HepG2 (cell line): ENCODE measurements around the gene PACSIN1. TPM values are rescaled to one million over a fixed set of nuclear protein-coding genes. Genes with fewer than 3 reads are reported as not detected.

Source experiments
- BRCA1 ChIP-seq: sonication (generic); formaldehyde crosslinking; IDR thresholded peaks from 2 replicates; pipeline ENCODE4 v1.4.0; 2020; ENCODE audit warnings: missing genetic modification reagents
- FOSL2 ChIP-seq: sonication (generic); formaldehyde crosslinking; IDR thresholded peaks from 2 replicates; pipeline ENCODE4 v1.4.0; 2020; ENCODE audit warnings: missing genetic modification reagents
- FOXK1 ChIP-seq: sonication (generic); formaldehyde crosslinking; IDR thresholded peaks from 2 replicates; pipeline ENCODE4 v1.4.0; 2020; ENCODE audit warnings: low read depth, missing genetic modification reagents, borderline replicate concordance
- KAT8 ChIP-seq: IDR thresholded peaks from 2 replicates; pipeline ENCODE4 v1.6.1; 2016; ENCODE audit warnings: missing genetic modification reagents, missing compliant biosample characterization
- MXD3 ChIP-seq: IDR thresholded peaks from 2 replicates; pipeline ENCODE4 v1.6.1; 2016; ENCODE audit warnings: mild to moderate bottlenecking, missing biosample characterization, missing genetic modification reagents
- PCBP1 ChIP-seq: fragments of 200-400 bp; formaldehyde crosslinking; IDR thresholded peaks from 2 replicates; pipeline ENCODE4 v1.6.1; 2017; ENCODE audit warnings: mild to moderate bottlenecking, low read depth, low read length, borderline replicate concordance
- PRPF4 ChIP-seq: fragments of 200-400 bp; formaldehyde crosslinking; IDR thresholded peaks from 2 replicates; pipeline ENCODE4 v1.6.1; 2016; ENCODE audit warnings: low read length, low read depth; ENCODE audit not compliant: poor library complexity, severe bottlenecking
- RBAK ChIP-seq: sonication (generic); formaldehyde crosslinking; IDR thresholded peaks from 2 replicates; pipeline ENCODE4 v1.5.1; 2020; ENCODE audit warnings: mild to moderate bottlenecking, missing genetic modification reagents
- TAF1 ChIP-seq: sonication (generic); formaldehyde crosslinking; IDR thresholded peaks from 2 replicates; pipeline ENCODE4 v1.4.0; 2020; ENCODE audit warnings: missing genetic modification reagents
- ZNF34 ChIP-seq: sonication (generic); formaldehyde crosslinking; IDR thresholded peaks from 2 replicates; pipeline ENCODE4 v1.4.0; 2020; ENCODE audit warnings: mild to moderate bottlenecking, missing genetic modification reagents, borderline replicate concordance
- ZNF569 ChIP-seq: sonication (generic); formaldehyde crosslinking; IDR thresholded peaks from 2 replicates; pipeline ENCODE4 v1.5.0; 2020; ENCODE audit warnings: mild to moderate bottlenecking, missing genetic modification reagents, moderate library complexity, borderline replicate concordance
- ZNF607 ChIP-seq: sonication (generic); formaldehyde crosslinking; IDR thresholded peaks from 2 replicates; pipeline ENCODE4 v1.5.1; 2020; ENCODE audit warnings: missing genetic modification reagents, mild to moderate bottlenecking, borderline replicate concordance
- ZNF75D ChIP-seq: sonication (generic); formaldehyde crosslinking; IDR thresholded peaks from 2 replicates; pipeline ENCODE4 v1.8.1; 2023; ENCODE audit warnings: missing genetic modification reagents, mild to moderate bottlenecking, borderline replicate concordance
- ZUFSP ChIP-seq: sonication (generic); formaldehyde crosslinking; IDR thresholded peaks from 2 replicates; pipeline ENCODE4 v1.9.0; 2021; ENCODE audit warnings: missing genetic modification reagents, mild to moderate bottlenecking, borderline replicate concordance
- polyA plus RNA-seq, 8 experiments: library from polyadenylated mRNA; depleted of rRNA in 3 of 8; stranded (reverse) in 7 of 8; unstranded in 1 of 8; fragments of >200 nt; fragmentation: Illumina TruSeq in 4 of 8; extraction: Trizol in 4 of 8; gene quantifications; 2 replicates each; pipeline versions ENCODE4 v1.2.1 to v1.2.3, GENCODE V29; 2011 to 2016; ENCODE audit warnings: low read depth in 4 of 8, missing spikeins in 1 of 8, mixed read lengths in 1 of 8; ENCODE audit not compliant: insufficient read depth in 1 of 8
- total RNA-seq, 5 experiments: library from RNA; depleted of rRNA; stranded (reverse); fragments of >200 nt; fragmentation: Illumina TruSeq; extraction: Trizol; gene quantifications; 2 replicates each; pipeline ENCODE4 v1.2.3, GENCODE V29; 2016; ENCODE audit warnings: low read depth in 1 of 5
- TF ChIP-seq, protein P1 (sequence below): sonication (generic); formaldehyde crosslinking; IDR thresholded peaks from 2 replicates; pipeline ENCODE4 v1.4.0; 2020; ENCODE audit warnings: missing genetic modification reagents, borderline replicate concordance
- TF ChIP-seq, protein P2 (sequence below): sonication (generic); formaldehyde crosslinking; IDR thresholded peaks from 2 replicates; pipeline ENCODE4 v1.9.0; 2021; ENCODE audit warnings: missing genetic modification reagents, borderline replicate concordance
- TF ChIP-seq, protein P3 (sequence below): IDR thresholded peaks from 2 replicates; pipeline ENCODE4 v1.6.1; 2012; ENCODE audit warnings: low read length, improper control_type of control experiment

PACSIN1 gene
- total and polyA plus RNA-seq, 2 of the 13 experiments (the other 11 are each of a cell fraction or from before 2014, with no cell fraction given): not detected

GRCh38 chr6:34560366-34561226, 94.7 kb downstream of the PACSIN1 start (continued):
- TF ChIP-seq MXD3 (no peak), TAF1 (CRISPR knock-in tag) (no peak), ZUFSP (CRISPR knock-in tag) (no peak), ZNF34 (peak; percentile 95), ZNF569 (CRISPR knock-in tag) (no peak), RBAK (CRISPR knock-in tag) (no peak), PCBP1 (no peak), ZNF607 (CRISPR knock-in tag) (peak; percentile 45; the same call in 1 of the 2 replicates), FOXK1 (no peak), ZNF75D (no peak), FOSL2 (CRISPR knock-in tag) (peak; percentile 83), BRCA1 (CRISPR knock-in tag) (no peak), KAT8 (CRISPR knock-in tag) (peak; percentile 53), PRPF4 (no peak)
- TF ChIP-seq, protein P1, sequence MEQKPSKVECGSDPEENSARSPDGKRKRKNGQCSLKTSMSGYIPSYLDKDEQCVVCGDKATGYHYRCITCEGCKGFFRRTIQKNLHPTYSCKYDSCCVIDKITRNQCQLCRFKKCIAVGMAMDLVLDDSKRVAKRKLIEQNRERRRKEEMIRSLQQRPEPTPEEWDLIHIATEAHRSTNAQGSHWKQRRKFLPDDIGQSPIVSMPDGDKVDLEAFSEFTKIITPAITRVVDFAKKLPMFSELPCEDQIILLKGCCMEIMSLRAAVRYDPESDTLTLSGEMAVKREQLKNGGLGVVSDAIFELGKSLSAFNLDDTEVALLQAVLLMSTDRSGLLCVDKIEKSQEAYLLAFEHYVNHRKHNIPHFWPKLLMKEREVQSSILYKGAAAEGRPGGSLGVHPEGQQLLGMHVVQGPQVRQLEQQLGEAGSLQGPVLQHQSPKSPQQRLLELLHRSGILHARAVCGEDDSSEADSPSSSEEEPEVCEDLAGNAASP (CRISPR knock-in tag): no peak
- TF ChIP-seq, protein P2, sequence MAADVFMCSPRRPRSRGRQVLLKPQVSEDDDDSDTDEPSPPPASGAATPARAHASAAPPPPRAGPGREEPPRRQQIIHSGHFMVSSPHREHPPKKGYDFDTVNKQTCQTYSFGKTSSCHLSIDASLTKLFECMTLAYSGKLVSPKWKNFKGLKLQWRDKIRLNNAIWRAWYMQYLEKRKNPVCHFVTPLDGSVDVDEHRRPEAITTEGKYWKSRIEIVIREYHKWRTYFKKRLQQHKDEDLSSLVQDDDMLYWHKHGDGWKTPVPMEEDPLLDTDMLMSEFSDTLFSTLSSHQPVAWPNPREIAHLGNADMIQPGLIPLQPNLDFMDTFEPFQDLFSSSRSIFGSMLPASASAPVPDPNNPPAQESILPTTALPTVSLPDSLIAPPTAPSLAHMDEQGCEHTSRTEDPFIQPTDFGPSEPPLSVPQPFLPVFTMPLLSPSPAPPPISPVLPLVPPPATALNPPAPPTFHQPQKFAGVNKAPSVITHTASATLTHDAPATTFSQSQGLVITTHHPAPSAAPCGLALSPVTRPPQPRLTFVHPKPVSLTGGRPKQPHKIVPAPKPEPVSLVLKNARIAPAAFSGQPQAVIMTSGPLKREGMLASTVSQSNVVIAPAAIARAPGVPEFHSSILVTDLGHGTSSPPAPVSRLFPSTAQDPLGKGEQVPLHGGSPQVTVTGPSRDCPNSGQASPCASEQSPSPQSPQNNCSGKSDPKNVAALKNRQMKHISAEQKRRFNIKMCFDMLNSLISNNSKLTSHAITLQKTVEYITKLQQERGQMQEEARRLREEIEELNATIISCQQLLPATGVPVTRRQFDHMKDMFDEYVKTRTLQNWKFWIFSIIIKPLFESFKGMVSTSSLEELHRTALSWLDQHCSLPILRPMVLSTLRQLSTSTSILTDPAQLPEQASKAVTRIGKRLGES (CRISPR knock-in tag): no peak
- TF ChIP-seq, protein P3, sequence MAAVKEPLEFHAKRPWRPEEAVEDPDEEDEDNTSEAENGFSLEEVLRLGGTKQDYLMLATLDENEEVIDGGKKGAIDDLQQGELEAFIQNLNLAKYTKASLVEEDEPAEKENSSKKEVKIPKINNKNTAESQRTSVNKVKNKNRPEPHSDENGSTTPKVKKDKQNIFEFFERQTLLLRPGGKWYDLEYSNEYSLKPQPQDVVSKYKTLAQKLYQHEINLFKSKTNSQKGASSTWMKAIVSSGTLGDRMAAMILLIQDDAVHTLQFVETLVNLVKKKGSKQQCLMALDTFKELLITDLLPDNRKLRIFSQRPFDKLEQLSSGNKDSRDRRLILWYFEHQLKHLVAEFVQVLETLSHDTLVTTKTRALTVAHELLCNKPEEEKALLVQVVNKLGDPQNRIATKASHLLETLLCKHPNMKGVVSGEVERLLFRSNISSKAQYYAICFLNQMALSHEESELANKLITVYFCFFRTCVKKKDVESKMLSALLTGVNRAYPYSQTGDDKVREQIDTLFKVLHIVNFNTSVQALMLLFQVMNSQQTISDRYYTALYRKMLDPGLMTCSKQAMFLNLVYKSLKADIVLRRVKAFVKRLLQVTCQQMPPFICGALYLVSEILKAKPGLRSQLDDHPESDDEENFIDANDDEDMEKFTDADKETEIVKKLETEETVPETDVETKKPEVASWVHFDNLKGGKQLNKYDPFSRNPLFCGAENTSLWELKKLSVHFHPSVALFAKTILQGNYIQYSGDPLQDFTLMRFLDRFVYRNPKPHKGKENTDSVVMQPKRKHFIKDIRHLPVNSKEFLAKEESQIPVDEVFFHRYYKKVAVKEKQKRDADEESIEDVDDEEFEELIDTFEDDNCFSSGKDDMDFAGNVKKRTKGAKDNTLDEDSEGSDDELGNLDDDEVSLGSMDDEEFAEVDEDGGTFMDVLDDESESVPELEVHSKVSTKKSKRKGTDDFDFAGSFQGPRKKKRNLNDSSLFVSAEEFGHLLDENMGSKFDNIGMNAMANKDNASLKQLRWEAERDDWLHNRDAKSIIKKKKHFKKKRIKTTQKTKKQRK: no peak
